Effector memory CD8-positive, alpha-beta T cell (primary cell): ENCODE data around the gene MAGI1.

Source experiments
- ATAC-seq: fragments of 150-1000 bp; cut with Tn5 transposase; replicated peaks from 2 replicates; pipeline ENCODE4 v1.10.0; 2021; ENCODE audit warnings: mild to moderate bottlenecking, moderate library complexity
- DNase-seq, 3 experiments: peaks; one replicate each; pipeline ENCODE4 v3.0.0; 2021
- H3K27ac Mint-ChIP-seq, 2 donors: one replicate each; pipeline ENCODE4 v1.8.0; 2022; ENCODE audit warnings: mild to moderate bottlenecking in 2 of 2, mixed read lengths in 2 of 2, moderate library complexity in 2 of 2
- H3K27me3 Mint-ChIP-seq, 2 donors: one replicate each; pipeline ENCODE4 v1.8.0; 2022; ENCODE audit warnings: mixed read lengths in 2 of 2
- H3K36me3 Mint-ChIP-seq: one replicate; pipeline ENCODE4 v1.8.0; 2022; ENCODE audit warnings: mild to moderate bottlenecking, moderate library complexity, mixed read lengths; ENCODE audit not compliant: insufficient read depth
- H3K4me1 Mint-ChIP-seq, 2 donors: one replicate each; pipeline ENCODE4 v1.8.0; 2022; ENCODE audit warnings: low read depth in 2 of 2, mixed read lengths in 2 of 2
- H3K4me3 Mint-ChIP-seq, 2 donors: one replicate each; pipeline ENCODE4 v1.8.0; 2022; ENCODE audit warnings: mild to moderate bottlenecking in 2 of 2, mixed read lengths in 2 of 2, moderate library complexity in 2 of 2
- H3K9me3 Mint-ChIP-seq, 2 donors: one replicate each; pipeline ENCODE4 v1.8.0; 2022; ENCODE audit warnings: mixed read lengths in 2 of 2

MAGI1 gene

DNA sequence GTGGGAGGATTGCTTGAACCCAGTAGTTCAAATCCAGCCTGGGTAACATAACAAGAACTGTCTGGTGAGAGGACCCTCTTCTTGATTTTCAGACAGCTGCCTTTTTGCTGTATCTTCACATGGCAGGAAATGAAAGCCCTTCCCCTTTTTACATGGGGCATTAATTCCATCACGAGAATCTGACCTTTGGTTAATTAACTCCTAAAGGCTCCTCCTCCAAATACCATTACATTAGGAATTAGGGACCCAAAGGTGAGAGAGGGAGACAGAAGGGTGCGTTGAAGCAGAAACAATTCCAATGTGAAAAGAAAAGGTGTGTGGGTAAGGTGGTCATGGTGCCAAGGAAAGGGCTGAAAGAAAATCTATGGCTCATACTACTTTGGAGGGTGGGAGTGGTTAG lies 536.2 kb downstream of the MAGI1 start:
- Mint-ChIP-seq H3K36me3 (no peaks in the 10 kb centered on the region), H3K27me3 (no peaks in the 10 kb centered on the region), H3K27ac (no peak overlapping the region), H3K4me3 (no peak overlapping the region), H3K9me3 (peaks cover 0 to 4% of the 10 kb centered on the region in 2 donors), H3K4me1 (no peaks in the 10 kb centered on the region)
- no peak for ATAC-seq
- no peak for DNase-seq

DNA sequence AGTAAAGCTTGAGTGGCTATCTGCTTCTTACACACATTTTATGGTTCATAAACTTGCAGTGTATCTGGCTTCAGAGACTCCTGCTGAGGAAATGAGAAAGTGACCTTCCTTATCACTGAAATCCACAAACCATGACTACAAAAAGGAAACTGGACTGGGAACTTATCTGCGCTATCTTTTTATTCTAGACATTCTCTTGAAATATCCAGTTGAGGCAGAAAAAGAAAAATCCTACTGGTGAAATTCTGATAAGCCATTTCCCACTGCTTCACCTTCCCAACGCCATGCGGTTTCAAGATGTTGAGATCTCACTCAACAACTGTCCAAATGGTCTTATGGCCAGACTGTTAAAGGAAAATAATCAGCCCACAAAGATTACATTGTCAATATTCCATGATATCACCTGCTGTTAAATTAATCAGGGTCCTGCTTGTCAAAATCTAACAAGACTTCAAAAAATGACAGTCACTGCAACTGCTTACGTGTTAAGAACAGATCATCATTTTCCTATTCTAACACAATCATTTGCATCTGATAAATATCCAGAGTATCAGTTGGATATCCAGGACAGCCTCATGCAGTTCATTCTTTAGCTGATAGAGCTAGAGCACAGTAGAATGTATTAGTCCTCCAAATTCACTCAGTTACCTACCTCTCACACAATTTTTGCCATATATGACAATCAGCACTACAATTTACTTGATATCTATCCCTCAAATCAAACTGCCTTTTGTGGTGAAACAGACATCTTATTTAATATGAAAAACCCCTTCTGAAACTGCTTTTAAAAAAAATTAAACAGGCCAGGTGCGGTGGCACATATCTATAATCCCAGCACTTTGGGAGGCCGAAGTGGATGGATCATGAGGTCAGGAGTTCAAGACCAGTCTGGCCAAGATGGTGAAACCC lies 538.1 kb downstream of the MAGI1 start:
- H3K9me3 Mint-ChIP-seq: peaks cover 2 to 4% of the 10 kb centered on the region in 2 donors
- H3K27me3 Mint-ChIP-seq: no peaks in the 10 kb centered on the region
- no peak overlapping the region for H3K4me3 Mint-ChIP-seq
- H3K27ac Mint-ChIP-seq: no peak overlapping the region
- no peaks in the 10 kb centered on the region for H3K4me1 Mint-ChIP-seq
- ATAC-seq (no peak), DNase-seq (no peak)
- H3K36me3 Mint-ChIP-seq: no peaks in the 10 kb centered on the region

DNA sequence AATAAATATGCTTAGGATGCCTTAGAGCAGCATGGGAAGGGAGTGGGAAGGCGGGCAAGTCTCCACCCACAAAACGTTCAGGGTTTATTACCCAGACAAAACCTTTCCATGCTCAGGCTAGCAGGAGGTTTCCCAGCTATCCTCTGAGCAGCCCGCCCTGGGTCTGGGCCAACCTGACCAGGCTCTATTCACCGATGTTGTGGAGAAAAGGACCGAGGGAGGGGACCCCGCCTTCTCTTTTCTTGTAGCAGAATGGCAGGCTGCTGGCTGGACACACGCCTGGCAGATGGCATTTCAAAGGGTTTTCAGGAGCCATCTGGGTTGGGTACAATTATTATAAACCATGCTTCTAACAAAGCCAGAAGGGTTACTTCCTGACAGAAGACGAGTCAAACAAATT lies 540.9 kb downstream of the MAGI1 start:
- no peak for DNase-seq
- no peak for ATAC-seq
- Mint-ChIP-seq H3K27ac (no peak overlapping the region), H3K9me3 (peaks cover 2 to 7% of the 10 kb centered on the region in 2 donors), H3K4me3 (no peak overlapping the region), H3K27me3 (no peaks in the 10 kb centered on the region), H3K36me3 (no peaks in the 10 kb centered on the region), H3K4me1 (no peaks in the 10 kb centered on the region)

DNA sequence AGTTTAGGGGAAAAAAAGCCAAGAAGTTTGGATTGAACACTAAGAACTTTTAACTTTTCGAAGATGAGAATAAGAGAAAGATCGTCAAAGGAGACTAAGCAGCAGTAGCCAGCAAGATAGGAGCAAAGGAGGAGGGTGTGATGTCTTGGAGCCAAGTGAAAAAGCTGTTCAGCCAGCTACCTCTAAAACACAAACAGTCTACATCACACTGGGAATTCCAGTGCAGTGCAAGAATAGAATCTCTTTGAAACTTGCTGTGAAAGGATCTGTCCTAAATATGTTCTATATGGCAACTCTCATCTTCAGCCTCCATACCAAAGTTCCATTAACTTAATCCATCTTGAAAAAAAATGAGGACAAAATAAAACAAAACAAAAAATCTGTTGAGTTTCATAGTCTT lies 541.5 kb downstream of the MAGI1 start:
- Mint-ChIP-seq H3K4me1 (no peaks in the 10 kb centered on the region), H3K27ac (no peak overlapping the region), H3K4me3 (no peak overlapping the region), H3K36me3 (no peaks in the 10 kb centered on the region), H3K27me3 (no peaks in the 10 kb centered on the region), H3K9me3 (peaks cover 2 to 7% of the 10 kb centered on the region in 2 donors)
- DNase-seq (no peak), ATAC-seq (no peak)

DNA sequence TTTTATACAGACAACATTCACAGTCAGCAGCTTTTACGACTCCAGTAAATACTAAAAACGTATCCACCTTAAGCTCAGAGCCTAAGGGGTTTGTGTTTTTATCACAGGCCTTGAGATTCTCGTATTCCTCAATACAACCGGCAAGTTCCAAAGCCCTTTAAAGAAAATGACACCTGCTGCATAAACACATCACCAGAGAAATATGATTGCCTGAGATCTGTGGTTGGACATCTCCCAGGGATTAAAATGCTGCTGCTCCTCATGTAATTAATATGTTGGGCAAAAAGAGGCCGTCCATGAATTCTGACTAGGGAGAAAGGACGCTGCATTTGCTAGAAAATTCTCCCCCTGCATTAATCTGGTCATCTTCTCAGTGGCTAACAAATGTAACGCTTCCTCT lies 544.8 kb downstream of the MAGI1 start:
- H3K4me1 Mint-ChIP-seq: no peaks in the 10 kb centered on the region
- no peak overlapping the region for H3K27ac Mint-ChIP-seq
- ATAC-seq (no peak), DNase-seq (no peak)
- H3K27me3 Mint-ChIP-seq: no peaks in the 10 kb centered on the region
- H3K36me3 Mint-ChIP-seq: peaks cover 4% of the 10 kb centered on the region
- H3K4me3 Mint-ChIP-seq: no peak overlapping the region
- H3K9me3 Mint-ChIP-seq: peaks cover 7% of the 10 kb centered on the region in 2 donors

DNA sequence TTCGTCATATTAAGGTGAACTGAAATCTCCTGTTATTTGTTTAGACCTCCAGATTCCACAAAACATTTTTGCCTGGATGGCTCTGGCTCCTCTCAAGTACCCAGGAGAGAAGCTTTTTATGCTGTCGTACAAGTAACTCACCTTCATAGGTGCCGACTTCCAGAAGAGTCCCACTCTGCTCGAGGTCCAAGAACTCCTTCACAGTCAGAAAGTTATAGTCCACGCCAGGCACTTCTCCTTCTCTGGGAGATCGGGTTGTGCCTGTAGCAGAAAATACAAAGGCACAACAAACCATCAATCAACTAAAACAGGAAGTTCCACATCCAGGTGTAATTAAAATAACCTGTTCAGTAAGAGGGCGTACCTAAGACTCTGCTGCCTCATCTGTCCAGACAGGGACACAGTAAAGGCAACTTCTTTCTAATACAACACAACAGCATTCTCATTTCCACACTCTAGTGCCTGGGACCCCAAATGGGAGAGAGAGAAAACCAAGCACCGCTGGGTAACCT lies 545.3 kb downstream of the MAGI1 start:
- Mint-ChIP-seq H3K27ac (no peak overlapping the region), H3K27me3 (no peaks in the 10 kb centered on the region), H3K36me3 (peaks cover 4% of the 10 kb centered on the region), H3K4me3 (no peak overlapping the region), H3K9me3 (peaks cover 7% of the 10 kb centered on the region in 2 donors), H3K4me1 (no peaks in the 10 kb centered on the region)
- ATAC-seq (no peak), DNase-seq (no peak)

DNA sequence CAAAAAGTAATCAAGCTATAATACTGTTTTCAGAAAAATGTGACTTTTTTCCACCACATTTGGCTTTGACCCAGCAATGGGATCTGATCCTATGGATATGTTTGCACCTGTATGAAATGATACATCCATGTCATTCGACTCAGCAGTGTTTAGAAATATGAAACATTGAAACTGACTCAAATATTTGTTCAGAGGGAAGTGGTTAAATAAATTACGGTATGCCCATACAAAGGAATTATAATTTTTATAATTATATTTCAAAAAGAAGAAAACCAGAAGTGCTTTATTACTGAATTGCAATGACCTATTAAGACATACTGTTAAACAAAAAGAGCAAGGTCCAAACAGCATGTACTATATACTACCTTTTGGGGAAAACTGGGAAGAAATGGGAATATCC lies 546.5 kb downstream of the MAGI1 start:
- Mint-ChIP-seq H3K9me3 (peaks cover 7% of the 10 kb centered on the region in 2 donors), H3K4me1 (no peaks in the 10 kb centered on the region), H3K27me3 (no peaks in the 10 kb centered on the region), H3K36me3 (peaks cover 4% of the 10 kb centered on the region), H3K27ac (no peak overlapping the region), H3K4me3 (no peak overlapping the region)
- DNase-seq: no peak
- no peak for ATAC-seq

DNA sequence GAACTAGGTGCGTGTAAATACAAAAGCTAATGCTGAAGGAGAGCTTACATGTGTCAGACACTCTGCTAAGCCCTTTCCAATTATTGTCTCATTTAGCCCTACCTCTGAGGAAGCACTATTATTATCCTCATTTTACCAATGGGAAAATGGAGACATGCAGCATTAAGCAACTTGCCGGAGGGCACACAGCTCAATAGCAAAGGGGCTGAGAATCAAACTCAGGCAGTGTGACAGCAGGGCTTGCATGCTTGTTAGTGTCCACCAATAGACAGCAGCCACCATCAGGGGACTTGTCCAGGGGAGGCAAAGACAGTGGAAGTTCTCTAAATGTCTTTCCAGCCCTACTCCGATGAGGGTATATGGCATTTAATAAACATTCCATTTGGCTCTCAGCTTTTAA lies 548.6 kb downstream of the MAGI1 start:
- Mint-ChIP-seq H3K36me3 (peaks cover 4% of the 10 kb centered on the region), H3K4me3 (no peak overlapping the region), H3K4me1 (no peaks in the 10 kb centered on the region), H3K27ac (no peak overlapping the region), H3K27me3 (no peaks in the 10 kb centered on the region), H3K9me3 (peaks cover 3 to 5% of the 10 kb centered on the region in 2 donors)
- DNase-seq (no peak), ATAC-seq (no peak)

DNA sequence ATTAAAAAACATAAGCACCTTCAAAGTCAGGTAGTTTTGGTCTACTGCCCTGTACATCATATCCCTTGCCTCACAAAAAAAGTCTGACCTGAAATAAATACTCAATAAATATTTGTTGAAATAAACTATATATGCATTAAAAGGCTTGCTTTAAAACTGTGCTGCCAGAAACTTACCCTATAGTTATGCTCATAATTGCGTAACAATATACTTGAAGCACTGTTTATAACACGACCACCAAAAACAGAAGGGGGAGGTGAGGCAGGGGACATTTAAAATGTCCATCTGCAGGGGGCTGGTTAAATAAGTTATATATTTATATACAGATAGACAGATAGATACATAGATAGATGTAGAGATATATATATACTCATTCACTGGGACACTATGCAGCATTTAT lies 549.5 kb downstream of the MAGI1 start:
- H3K4me3 Mint-ChIP-seq: no peak overlapping the region
- peaks cover 5 to 11% of the 10 kb centered on the region in 2 donors for H3K9me3 Mint-ChIP-seq
- no peaks in the 10 kb centered on the region for H3K4me1 Mint-ChIP-seq
- H3K27me3 Mint-ChIP-seq: no peaks in the 10 kb centered on the region
- peaks cover 4% of the 10 kb centered on the region for H3K36me3 Mint-ChIP-seq
- ATAC-seq (no peak), DNase-seq (no peak)
- no peak overlapping the region for H3K27ac Mint-ChIP-seq

DNA sequence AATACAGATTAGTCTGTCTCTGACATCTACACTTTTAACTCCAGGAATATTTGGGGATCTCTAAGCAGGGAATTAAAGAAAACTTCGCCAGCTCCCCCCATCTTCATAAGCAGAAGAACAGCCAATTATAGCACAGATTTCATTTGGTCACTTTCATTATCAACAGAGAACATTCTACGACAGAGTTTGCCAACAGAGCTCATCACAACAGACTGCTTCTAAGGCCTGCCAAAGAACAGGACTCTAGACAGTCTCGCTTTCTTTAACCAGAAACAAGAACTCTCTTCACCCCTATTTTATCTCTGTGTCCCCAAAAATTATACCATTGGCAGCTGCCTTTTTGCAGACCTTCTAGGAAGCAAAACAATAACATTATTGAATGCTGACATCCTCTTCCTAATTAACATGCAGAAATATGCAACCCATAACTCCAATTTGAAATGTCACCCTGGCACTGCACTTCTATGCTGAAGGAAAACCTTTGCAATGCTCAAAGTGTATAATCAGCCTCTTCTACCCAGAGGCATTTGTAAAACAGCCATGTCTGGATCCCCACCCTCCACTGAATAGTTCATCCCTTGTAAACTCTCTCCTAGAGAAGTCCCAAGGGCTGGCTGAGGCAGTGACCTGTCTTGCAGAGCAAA lies 552.8 kb downstream of the MAGI1 start:
- Mint-ChIP-seq H3K9me3 (peaks cover 0 to 11% of the 10 kb centered on the region in 2 donors), H3K4me3 (no peak overlapping the region), H3K4me1 (no peaks in the 10 kb centered on the region), H3K27ac (no peak overlapping the region), H3K27me3 (no peaks in the 10 kb centered on the region), H3K36me3 (no peaks in the 10 kb centered on the region)
- no peak for ATAC-seq
- DNase-seq: no peak

DNA sequence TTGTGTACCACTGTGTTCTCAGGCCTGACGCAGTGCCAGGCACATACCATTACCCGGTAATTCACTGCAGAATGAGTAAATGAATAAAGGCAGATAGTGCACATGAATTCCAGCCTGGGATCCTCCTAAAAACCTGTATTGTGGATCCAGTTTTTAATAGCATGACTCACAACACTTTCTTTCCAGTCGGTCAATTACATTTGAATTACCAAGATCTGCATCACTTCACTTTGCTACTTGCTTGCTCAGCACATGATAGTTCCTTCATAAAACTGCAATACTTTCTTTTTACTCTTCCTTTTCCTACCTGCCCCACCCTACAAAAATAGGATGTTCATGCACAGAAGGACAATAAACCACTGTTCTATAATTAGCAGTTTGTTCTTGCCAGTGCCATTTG lies 553.8 kb downstream of the MAGI1 start:
- Mint-ChIP-seq H3K4me1 (no peaks in the 10 kb centered on the region), H3K27ac (no peak overlapping the region), H3K27me3 (no peaks in the 10 kb centered on the region), H3K4me3 (no peak overlapping the region), H3K9me3 (peaks cover under 1 to 11% of the 10 kb centered on the region in 2 donors), H3K36me3 (no peaks in the 10 kb centered on the region)
- no peak for DNase-seq
- no peak for ATAC-seq

DNA sequence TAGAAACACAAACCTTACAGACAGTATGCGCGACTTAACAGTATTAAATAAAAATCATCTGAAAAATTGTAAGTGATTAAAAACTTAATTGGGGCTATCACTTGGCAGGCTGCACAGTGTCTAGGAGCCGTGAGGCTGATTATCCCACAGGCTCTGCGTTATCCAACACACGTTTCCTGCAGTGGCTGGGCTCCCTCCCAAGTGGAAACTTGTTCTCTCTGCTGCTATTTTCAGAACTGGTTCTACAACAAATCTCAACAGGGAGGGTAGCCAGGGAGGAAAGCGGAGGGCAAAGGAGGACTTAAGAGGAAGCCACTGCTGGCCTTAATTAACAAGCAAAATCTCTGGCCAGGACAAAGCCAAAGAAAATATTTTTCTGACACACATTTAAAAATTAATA lies 555.2 kb downstream of the MAGI1 start:
- Mint-ChIP-seq H3K27me3 (no peaks in the 10 kb centered on the region), H3K36me3 (no peaks in the 10 kb centered on the region), H3K4me1 (no peaks in the 10 kb centered on the region), H3K4me3 (no peak overlapping the region), H3K9me3 (peaks cover 2 to 11% of the 10 kb centered on the region in 2 donors), H3K27ac (no peak overlapping the region)
- DNase-seq (no peak), ATAC-seq (no peak)

DNA sequence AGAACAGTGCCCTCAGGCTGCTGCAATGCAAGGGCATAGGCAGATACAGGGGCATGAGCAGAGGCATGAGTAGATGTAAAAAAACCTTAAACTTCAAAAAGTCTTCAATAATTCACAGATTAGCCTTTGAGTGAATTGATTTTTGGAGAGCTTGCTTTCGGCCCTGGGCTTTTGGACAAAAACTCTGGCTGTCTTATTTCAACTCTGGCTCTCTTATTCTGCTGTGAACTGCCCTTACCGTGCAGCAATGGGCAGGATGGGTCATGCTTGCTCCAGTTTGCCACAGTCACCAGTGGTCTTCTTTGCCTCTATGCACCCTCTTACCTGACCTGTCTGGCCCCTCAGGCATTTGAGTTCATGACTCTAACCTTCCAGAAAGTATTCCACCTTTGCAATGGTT lies 555.7 kb downstream of the MAGI1 start:
- DNase-seq: no peak
- H3K27me3 Mint-ChIP-seq: no peaks in the 10 kb centered on the region
- peaks cover 2 to 11% of the 10 kb centered on the region in 2 donors for H3K9me3 Mint-ChIP-seq
- no peaks in the 10 kb centered on the region for H3K36me3 Mint-ChIP-seq
- no peak for ATAC-seq
- H3K4me3 Mint-ChIP-seq: no peak overlapping the region
- H3K27ac Mint-ChIP-seq: no peak overlapping the region
- no peaks in the 10 kb centered on the region for H3K4me1 Mint-ChIP-seq

DNA sequence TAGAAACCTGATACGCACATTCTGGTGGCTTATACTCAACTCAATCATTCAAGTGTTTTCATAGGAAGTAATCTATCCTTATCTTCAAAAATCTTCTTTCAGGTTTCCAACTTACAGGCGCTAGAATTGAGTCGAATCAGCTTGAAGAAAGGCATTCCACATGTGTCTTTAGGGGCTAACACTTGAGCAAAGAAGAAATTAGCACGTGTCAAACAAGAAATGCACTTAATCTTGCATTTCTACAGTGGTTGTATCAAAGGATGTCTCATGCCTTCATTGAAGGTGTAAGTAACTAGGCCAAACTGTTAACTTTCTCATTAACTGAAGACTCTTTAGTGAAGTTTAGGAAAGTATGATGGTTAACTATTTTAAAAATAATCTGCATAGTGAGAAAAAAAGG lies 557.6 kb downstream of the MAGI1 start:
- H3K4me3 Mint-ChIP-seq: no peak overlapping the region
- no peak overlapping the region for H3K27ac Mint-ChIP-seq
- no peaks in the 10 kb centered on the region for H3K36me3 Mint-ChIP-seq
- ATAC-seq (no peak), DNase-seq (no peak)
- H3K9me3 Mint-ChIP-seq: peaks cover 2 to 11% of the 10 kb centered on the region in 2 donors
- no peaks in the 10 kb centered on the region for H3K4me1 Mint-ChIP-seq
- H3K27me3 Mint-ChIP-seq: no peaks in the 10 kb centered on the region
